Calu3 (cell line): ENCODE measurements around the gene TEX2. TPM values are rescaled to one million over a fixed set of nuclear protein-coding genes. Genes with fewer than 3 reads are reported as not detected.

ENCODE experiments used
- BruUV-seq: library from RNA; stranded (reverse); fragments of 400-500 nt; replicated peaks from 2 replicates; lab custom pipeline; 2021; lab: Mats Ljungman, UMichigan
- CTCF ChIA-PET: fragments of 300-600 bp; sonication (Branson Sonifier 250); formaldehyde crosslinking; loops from one replicate; lab custom pipeline; 2022; ENCODE audit warnings: antibody characterized with exemption; lab: Charles Lee
- DNase-seq: peaks from one replicate; pipeline ENCODE4 v3.0.0; 2022
- H3K27ac Mint-ChIP-seq: one replicate; pipeline ENCODE4 v1.8.0; 2022; ENCODE audit warnings: mixed read lengths; ENCODE audit not compliant: unreplicated experiment
- H3K27me3 Mint-ChIP-seq: one replicate; pipeline ENCODE4 v1.8.0; 2022; ENCODE audit warnings: mixed read lengths; ENCODE audit not compliant: unreplicated experiment
- H3K36me3 Mint-ChIP-seq: one replicate; pipeline ENCODE4 v1.8.0; 2022; ENCODE audit warnings: mild to moderate bottlenecking, moderate library complexity, mixed read lengths; ENCODE audit not compliant: insufficient read depth, unreplicated experiment
- H3K4me1 Mint-ChIP-seq: one replicate; pipeline ENCODE4 v1.8.0; 2022; ENCODE audit warnings: mild to moderate bottlenecking, low read depth, mixed read lengths; ENCODE audit not compliant: unreplicated experiment
- H3K4me3 Mint-ChIP-seq: one replicate; pipeline ENCODE4 v1.8.0; 2022; ENCODE audit warnings: mild to moderate bottlenecking, low read depth, moderate library complexity, mixed read lengths; ENCODE audit not compliant: unreplicated experiment
- H3K9me3 Mint-ChIP-seq: one replicate; pipeline ENCODE4 v1.8.0; 2022; ENCODE audit warnings: low read depth, mixed read lengths; ENCODE audit not compliant: unreplicated experiment
- CTCF ChIP-seq: fragments of 200-600 bp; IDR thresholded peaks from one replicate; pipeline ENCODE4 v1.8.0; 2022; ENCODE audit warnings: antibody characterized with exemption; ENCODE audit not compliant: unreplicated experiment
- intact Hi-C: fragments of 100-400 bp; cut with micrococcal nuclease; formaldehyde crosslinking; loops from one replicate; pipeline ENCODE4 v1.10.0; 2022; ENCODE audit not compliant: unreplicated experiment
- total RNA-seq: library from RNA; stranded (reverse); gene quantifications from 2 replicates; pipeline ENCODE4 v1.2.3, GENCODE V29; 2022

TEX2 gene
- total RNA-seq, 1 experiment from 2014 or later: 12.3 TPM

- H3K27me3 Mint-ChIP-seq: no peaks in the 10 kb centered on the region
- intact Hi-C loops: loop anchor here (2.0 kb wide), 1 partner anchor 137 kb away; no protein-coding TSS in a partner anchor
- H3K4me3 Mint-ChIP-seq: no peak overlapping the region
- no peak overlapping the region for H3K27ac Mint-ChIP-seq
- BruUV-seq: no TSS peak
- CTCF ChIA-PET: interaction anchor here (0.9 to 1.9 kb wide), 3 partner anchors 12 to 137 kb away, joined by 3 to 5 read pairs (median 4); no protein-coding TSS in a partner anchor
- no peaks in the 10 kb centered on the region for H3K4me1 Mint-ChIP-seq
- peaks cover 18% of the 10 kb centered on the region for H3K36me3 Mint-ChIP-seq
- no peak for DNase-seq
- no peak for TF ChIP-seq CTCF
- H3K9me3 Mint-ChIP-seq: no peaks in the 10 kb centered on the region
Measured at GRCh38 chr17:64145375-64145750, 117.7 kb downstream of the TEX2 start.

DNA sequence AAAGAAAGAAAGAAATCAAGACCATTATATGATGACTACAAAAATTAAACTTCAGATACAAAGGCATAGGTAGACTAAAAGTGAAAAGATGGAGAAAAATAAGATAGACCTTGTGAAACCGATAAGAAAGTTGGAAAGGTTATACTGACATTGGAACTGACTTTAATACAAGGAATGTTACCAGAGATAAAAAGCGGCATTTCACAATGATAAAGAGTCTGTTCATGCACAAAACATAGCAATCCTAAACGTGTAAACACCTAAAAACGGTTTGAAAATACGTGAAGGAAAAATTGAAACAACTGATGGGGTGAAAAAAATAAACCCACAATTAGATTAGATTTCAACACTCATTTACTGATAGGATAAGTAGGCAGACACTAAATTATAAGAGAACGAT lies 123.5 kb downstream of the TEX2 start:
- H3K4me1 Mint-ChIP-seq: no peaks in the 10 kb centered on the region
- no peaks in the 10 kb centered on the region for H3K27me3 Mint-ChIP-seq
- TF ChIP-seq CTCF: no peak
- DNase-seq: no peak
- H3K27ac Mint-ChIP-seq: no peak overlapping the region
- intact Hi-C loops: loop anchor here (10.0 kb wide), 1 partner anchor 225 kb away; the partner anchor contains the start of genes CSHL1 and GH1
- BruUV-seq: no TSS peak
- CTCF ChIA-PET: no interaction called here
- no peak overlapping the region for H3K4me3 Mint-ChIP-seq
- peaks cover 6% of the 10 kb centered on the region for H3K36me3 Mint-ChIP-seq
- H3K9me3 Mint-ChIP-seq: no peaks in the 10 kb centered on the region

- Mint-ChIP-seq H3K4me1 (no peaks in the 10 kb centered on the region), H3K27ac (no peak overlapping the region), H3K27me3 (no peaks in the 10 kb centered on the region), H3K4me3 (no peak overlapping the region), H3K9me3 (no peaks in the 10 kb centered on the region), H3K36me3 (peaks cover 6% of the 10 kb centered on the region)
- no peak for DNase-seq
- CTCF ChIA-PET: no interaction called here
- no peak for TF ChIP-seq CTCF
- BruUV-seq: no TSS peak
- intact Hi-C loops: loop anchor here (10.0 kb wide), 1 partner anchor 224 kb away; the partner anchor contains the start of genes CSHL1 and GH1
Measured at GRCh38 chr17:64138441-64138840, 124.6 kb downstream of the TEX2 start.

- BruUV-seq: no TSS peak
- TF ChIP-seq CTCF: no peak
- no peak for DNase-seq
- Mint-ChIP-seq H3K27ac (no peak overlapping the region), H3K36me3 (peaks cover 12% of the 10 kb centered on the region), H3K9me3 (no peaks in the 10 kb centered on the region), H3K27me3 (no peaks in the 10 kb centered on the region), H3K4me1 (no peaks in the 10 kb centered on the region), H3K4me3 (no peak overlapping the region)
- intact Hi-C loops: loop anchor here (10.0 kb wide), 1 partner anchor 220 kb away; the partner anchor contains the start of genes CSHL1 and GH1
- CTCF ChIA-PET: interaction anchor here (0.5 kb wide), 1 partner anchor 62 kb away, joined by 5 read pairs; no protein-coding TSS in a partner anchor
Measured at GRCh38 chr17:64135000-64135399, 128.1 kb downstream of the TEX2 start.
